Pancreas (tissue), 10 donors: ENCODE data around the gene TSHZ2. TPM values are rescaled to one million over a fixed set of nuclear protein-coding genes. Genes with fewer than 3 reads are reported as not detected.

ENCODE experiments used
- ATAC-seq, 4 donors: fragments of 200-7000 bp; cut with Tn5 transposase; one replicate each; pipeline versions ENCODE4 v1.8.0 to v1.9.1; 2020; ENCODE audit warnings: mild to moderate bottlenecking in 4 of 4, moderate library complexity in 4 of 4
- DNase-seq, 6 donors: peaks; one replicate each; pipeline ENCODE4 v3.0.0-alpha.2; 2020
- FAIRE-seq: peaks from 2 replicates; lab custom pipeline; 2012; peaks lifted over from hg19 to GRCh38; lab: Jason Lieb, UNC
- H3K27ac ChIP-seq, 4 donors: fragments of 200-600 bp; sonication (generic); 1 replicate in 3 of 4; 2 replicates in 1 of 4; pipeline versions ENCODE4 v1.5.0 to v1.8.0; 2020
- H3K27me3 ChIP-seq, 4 donors: fragments of 200-600 bp; one replicate each; pipeline ENCODE4 v1.8.0; 2021
- H3K36me3 ChIP-seq, 3 donors: fragments of 200-600 bp; sonication (generic) in 1 of 3; one replicate each; pipeline versions ENCODE4 v1.5.0 to v1.8.0; 2020 to 2021
- H3K4me1 ChIP-seq, 3 donors: fragments of 200-600 bp; one replicate each; pipeline ENCODE4 v1.8.0; 2021
- H3K4me3 ChIP-seq, 4 donors: fragments of 200-600 bp; sonication (generic) in 2 of 4; one replicate each; pipeline versions ENCODE4 v1.5.0 to v1.8.0; 2020 to 2021
- H3K9me3 ChIP-seq, 4 donors: fragments of 200-600 bp; one replicate each; pipeline ENCODE4 v1.8.0; 2021
- CTCF ChIP-seq, 4 donors: fragments of 200-600 bp; sonication (generic) in 3 of 4; IDR thresholded peaks; one replicate each; pipeline versions ENCODE4 v1.5.0 to v1.8.0; 2021; ENCODE audit warnings: antibody characterized with exemption in 4 of 4
- WGBS, 2 donors: extraction: QIAGEN DNeasy Blood & Tissue Kit; methylation state at CpG; one replicate each; pipeline ENCODE4 v1.1.7; 2013; 5-methylcytosine and 5-hydroxymethylcytosine counted together
- intact Hi-C, 3 donors: fragments of 100-400 bp; cut with DNase I; formaldehyde crosslinking; loops; one replicate each; pipeline versions ENCODE4 v1.11.1 to v1.14.2; 2022
- polyA plus RNA-seq, 2 donors: library from polyadenylated mRNA; stranded (reverse); fragments of 200-250 nt; gene quantifications; one replicate each; pipeline ENCODE4 v1.2.3, GENCODE V29; 2013
- total RNA-seq, 6 donors: library from RNA; stranded (reverse); fragmentation: NEBNext Ultra II Directional in 4 of 6; extraction: Animal tissue kit (Norgen Biotek cat#: 25700) in 4 of 6; gene quantifications; one replicate each; pipeline versions ENCODE4 v1.2.1 to v1.2.4, GENCODE V29; 2021 to 2023
- donor health status: healthy with polysubstance abuse.
- donor health status: DM: no; HTN: no; CAD: no; lungs with moderate emphysema.
- donor health status: DM: no; HTN: no; CAD: no.
- donor health status: control.
- donor health status: control.
- donor health status: Bipolar disorder and iron deficiency.
- donor health status: DM: yes; HTN: yes; CAD: no.
- donor health status: DM: no; HTN: no; CAD: no.
- donor health status: DM: no; HTN: no; CAD: no.
- donor health status: DM: yes; HTN: yes; CAD: no.

The TSHZ2 gene, protein sequence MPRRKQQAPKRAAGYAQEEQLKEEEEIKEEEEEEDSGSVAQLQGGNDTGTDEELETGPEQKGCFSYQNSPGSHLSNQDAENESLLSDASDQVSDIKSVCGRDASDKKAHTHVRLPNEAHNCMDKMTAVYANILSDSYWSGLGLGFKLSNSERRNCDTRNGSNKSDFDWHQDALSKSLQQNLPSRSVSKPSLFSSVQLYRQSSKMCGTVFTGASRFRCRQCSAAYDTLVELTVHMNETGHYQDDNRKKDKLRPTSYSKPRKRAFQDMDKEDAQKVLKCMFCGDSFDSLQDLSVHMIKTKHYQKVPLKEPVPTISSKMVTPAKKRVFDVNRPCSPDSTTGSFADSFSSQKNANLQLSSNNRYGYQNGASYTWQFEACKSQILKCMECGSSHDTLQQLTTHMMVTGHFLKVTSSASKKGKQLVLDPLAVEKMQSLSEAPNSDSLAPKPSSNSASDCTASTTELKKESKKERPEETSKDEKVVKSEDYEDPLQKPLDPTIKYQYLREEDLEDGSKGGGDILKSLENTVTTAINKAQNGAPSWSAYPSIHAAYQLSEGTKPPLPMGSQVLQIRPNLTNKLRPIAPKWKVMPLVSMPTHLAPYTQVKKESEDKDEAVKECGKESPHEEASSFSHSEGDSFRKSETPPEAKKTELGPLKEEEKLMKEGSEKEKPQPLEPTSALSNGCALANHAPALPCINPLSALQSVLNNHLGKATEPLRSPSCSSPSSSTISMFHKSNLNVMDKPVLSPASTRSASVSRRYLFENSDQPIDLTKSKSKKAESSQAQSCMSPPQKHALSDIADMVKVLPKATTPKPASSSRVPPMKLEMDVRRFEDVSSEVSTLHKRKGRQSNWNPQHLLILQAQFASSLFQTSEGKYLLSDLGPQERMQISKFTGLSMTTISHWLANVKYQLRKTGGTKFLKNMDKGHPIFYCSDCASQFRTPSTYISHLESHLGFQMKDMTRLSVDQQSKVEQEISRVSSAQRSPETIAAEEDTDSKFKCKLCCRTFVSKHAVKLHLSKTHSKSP (N-terminal part only)
- 10 to 100 TPM in 1 of 6 donors, 1 to 10 TPM in 5; 2.2 to 23.5 (median 4.6) TPM for total RNA-seq
- polyA plus RNA-seq, result 1 to 10 TPM; 4.5 TPM

- DNase-seq (peak; percentile 51 to 82 (median 59)), ATAC-seq (peak; percentile 68 to 89 (median 76)), FAIRE-seq (no peak)
- 1 to 2% methylated on average over 30 to 40 of the region's 41 CpGs for WGBS, 2 donors
- Histone ChIP-seq H3K9me3 (no peaks in the 10 kb centered on the region), H3K27me3 (no peaks in the 10 kb centered on the region), H3K4me1 (peaks cover 0 to 4% (median 0%) of the 10 kb centered on the region in 3 donors), H3K36me3 (no peaks in the 10 kb centered on the region), H3K27ac (peak within 1 kb of the TSS in 2 of 4 donors; percentile 69 to 71), H3K4me3 (peak within 1 kb of the TSS; percentile 23 to 45 (median 33))
- intact Hi-C loops, result no loop called here
- no peak for TF ChIP-seq CTCF (IDR thresholded peaks at IDR 0.05)
Measured at GRCh38 chr20:52972190-52972937, at the start of gene TSHZ2. Gene TSHZ2, plus strand, starts transcription at chr20:52972358. Its CDS starts 936 bp downstream, at chr20:52973294.

GRCh38 chr20:52922436-52922835, 49.7 kb upstream of the TSHZ2 start:
- no peaks in the 10 kb centered on the region for H3K27me3 ChIP-seq
- 57 to 69% methylated on average over 2 of the region's 2 CpGs for WGBS, 2 donors
- no peak overlapping the region for H3K4me3 ChIP-seq
- no peak for ATAC-seq
- no peaks in the 10 kb centered on the region for H3K9me3 ChIP-seq
- H3K27ac ChIP-seq, result no peak overlapping the region
- intact Hi-C loops, result no loop called here
- no peaks in the 10 kb centered on the region for H3K4me1 ChIP-seq
- no peaks in the 10 kb centered on the region for H3K36me3 ChIP-seq
- no peak for DNase-seq
- no peak for FAIRE-seq
- TF ChIP-seq CTCF (IDR thresholded peaks at IDR 0.05), result no peak

DNA sequence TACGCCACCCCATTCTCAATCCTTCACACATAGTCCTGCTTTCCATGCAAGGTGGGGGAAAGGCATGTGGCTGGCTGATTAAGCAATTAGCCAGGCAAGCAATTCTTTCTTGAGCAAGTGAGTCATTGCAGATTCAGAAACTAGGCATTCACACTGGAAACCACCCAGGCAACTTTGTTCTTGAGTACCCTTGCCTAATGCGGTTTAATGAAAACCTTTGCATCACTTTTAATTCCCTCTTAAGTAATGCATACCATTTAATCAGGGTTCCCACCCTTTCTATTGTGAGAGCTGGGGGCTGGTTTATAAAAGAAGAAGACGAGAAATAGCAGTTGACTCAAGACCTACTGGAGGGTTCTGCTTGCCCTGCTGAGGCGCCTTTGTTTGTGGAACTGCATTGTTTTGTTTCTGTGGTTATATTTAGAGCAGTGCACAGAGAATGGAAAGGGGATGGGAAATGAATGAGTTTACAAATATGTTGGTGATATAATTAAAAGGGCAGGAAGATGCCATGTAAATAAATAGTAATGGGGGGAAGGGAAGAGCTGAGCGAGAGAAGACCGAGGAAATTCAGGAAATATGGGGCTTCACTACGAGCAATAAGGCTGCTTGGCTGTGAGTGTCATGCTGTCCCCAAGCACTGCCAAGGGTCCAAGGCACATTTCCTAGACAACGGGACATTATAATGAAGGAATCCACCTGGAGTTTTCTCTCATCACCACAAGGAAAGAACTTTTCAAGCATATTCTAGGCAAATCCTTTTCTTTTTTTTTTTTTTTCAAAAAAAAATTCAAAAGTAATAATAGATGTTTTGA, 48.8 kb upstream of the TSHZ2 start:
- intact Hi-C loops, result no loop called here
- Histone ChIP-seq H3K9me3 (no peaks in the 10 kb centered on the region), H3K4me1 (no peaks in the 10 kb centered on the region), H3K4me3 (no peak overlapping the region), H3K27me3 (no peaks in the 10 kb centered on the region), H3K27ac (no peak overlapping the region), H3K36me3 (no peaks in the 10 kb centered on the region)
- ATAC-seq, result peak in 2 of 4 donors; percentile 49 to 51
- DNase-seq, result no peak
- no peak for FAIRE-seq
- no peak for TF ChIP-seq CTCF (IDR thresholded peaks at IDR 0.05)
- WGBS, 2 donors, result 79 to 80% methylated on average over 8 of the region's 8 CpGs
